Smooth muscle cell (in vitro differentiated cells): ENCODE measurements around the gene C1QTNF3. TPM values are rescaled to one million over a fixed set of nuclear protein-coding genes. Genes with fewer than 3 reads are reported as not detected.

Experiments
- DNase-seq: peaks from one replicate; lab custom pipeline; 2025; ENCODE audit not compliant: unreplicated experiment; lab: John Stamatoyannopoulos, UW
- H2AFZ ChIP-seq: fragments of 200-600 bp; sonication (generic); 2 replicates; pipeline ENCODE4 v1.6.0; 2016; ENCODE audit warnings: antibody characterized with exemption, low read depth, mild to moderate bottlenecking
- H3F3A ChIP-seq: fragments of 200-600 bp; sonication (generic); 2 replicates; pipeline ENCODE4 v1.6.0; 2017; ENCODE audit warnings: antibody characterized with exemption, low read depth
- H3K27ac ChIP-seq: fragments of 200-600 bp; sonication (generic); 2 replicates; pipeline ENCODE4 v1.5.1; 2016; ENCODE audit warnings: low read depth, mild to moderate bottlenecking
- H3K27me3 ChIP-seq: fragments of 200-600 bp; sonication (generic); 2 replicates; pipeline ENCODE4 v1.6.1; 2016; ENCODE audit warnings: low read depth, mild to moderate bottlenecking
- H3K36me3 ChIP-seq: fragments of 200-600 bp; sonication (generic); 2 replicates; pipeline ENCODE4 v1.5.1; 2016; ENCODE audit warnings: low read depth
- H3K4me1 ChIP-seq: fragments of 200-600 bp; sonication (generic); 2 replicates; pipeline ENCODE4 v1.5.1; 2016; ENCODE audit warnings: low read depth
- H3K4me2 ChIP-seq: fragments of 200-600 bp; sonication (generic); 2 replicates; pipeline ENCODE4 v1.6.0; 2016; ENCODE audit warnings: mild to moderate bottlenecking
- H3K4me3 ChIP-seq: fragments of 200-600 bp; sonication (generic); 2 replicates; pipeline ENCODE4 v1.5.1; 2016; ENCODE audit warnings: mild to moderate bottlenecking
- H3K79me2 ChIP-seq: fragments of 200-600 bp; sonication (generic); 2 replicates; pipeline ENCODE4 v1.6.0; 2016; ENCODE audit warnings: low read depth, mild to moderate bottlenecking
- H3K9ac ChIP-seq: fragments of 200-600 bp; sonication (generic); 2 replicates; pipeline ENCODE4 v1.6.0; 2016; ENCODE audit warnings: low read depth
- H3K9me3 ChIP-seq: fragments of 200-600 bp; sonication (generic); replicated peaks from 2 replicates; pipeline ENCODE4 v1.5.1; 2016; ENCODE audit warnings: low read depth
- H4K20me1 ChIP-seq: fragments of 200-600 bp; sonication (generic); 2 replicates; pipeline ENCODE4 v1.6.0; 2016; ENCODE audit warnings: low read depth
- CTCF ChIP-seq: fragments of 200-600 bp; sonication (generic); IDR thresholded peaks from 2 replicates; pipeline ENCODE4 v1.5.1; 2017; ENCODE audit warnings: borderline replicate concordance, mild to moderate bottlenecking, antibody characterized with exemption; ENCODE audit not compliant: insufficient read depth, poor library complexity, severe bottlenecking
- WGBS: methylation state at CpG from one replicate; pipeline ENCODE4 v1.1.7; 2016; ENCODE audit warnings: low lambda C conversion rate; 5-methylcytosine and 5-hydroxymethylcytosine counted together
- polyA plus RNA-seq: library from polyadenylated mRNA; unstranded; fragments of >200 nt; fragmentation: Nextera tagmentation; extraction: Ambion mirVana; gene quantifications from 2 replicates; pipeline ENCODE4 v1.2.1, GENCODE V29; 2016
- total RNA-seq: library from RNA; depleted of rRNA; stranded (reverse); fragments of >200 nt; gene quantifications from 2 replicates; pipeline ENCODE4 v1.2.3, GENCODE V29; 2014

The C1QTNF3 gene
- total and polyA plus RNA-seq, 2 experiments from 2014 or later: 3.7 to 4.8 TPM

GRCh38 chr5:34008802-34009201, 34.2 kb downstream of the C1QTNF3 start:
- 21% methylated on average over 1 of the region's 1 CpG for WGBS
- Histone ChIP-seq H3K9me3 (no peaks in the 10 kb centered on the region), H3K27ac (peak overlapping the region; percentile 66), H3K4me2 (peak overlapping the region; percentile 97), H3K36me3 (no peaks in the 10 kb centered on the region), H3K79me2 (peaks cover 4% of the 10 kb centered on the region), H3K4me3 (peak overlapping the region; percentile 86), H4K20me1 (no peaks in the 10 kb centered on the region), H2AFZ (peak overlapping the region; percentile 97), H3K9ac (peak overlapping the region; percentile 44), H3K4me1 (peaks cover 12% of the 10 kb centered on the region), H3K27me3 (no peaks in the 10 kb centered on the region), H3F3A (peaks cover 16% of the 10 kb centered on the region)
- DNase-seq: no peak
- TF ChIP-seq CTCF: no peak

- peak within 1 kb of the TSS; percentile 86 for H3K4me3 ChIP-seq
- peaks cover 4% of the 10 kb centered on the region for H3K79me2 ChIP-seq
- H3F3A ChIP-seq: peaks cover 16% of the 10 kb centered on the region
- WGBS: under 1% methylated on average over 62 of the region's 76 CpGs
- peaks cover 12% of the 10 kb centered on the region for H3K4me1 ChIP-seq
- no peaks in the 10 kb centered on the region for H4K20me1 ChIP-seq
- no peaks in the 10 kb centered on the region for H3K27me3 ChIP-seq
- H2AFZ ChIP-seq: peak within 1 kb of the TSS; percentile 97
- peak within 1 kb of the TSS; percentile 44 for H3K9ac ChIP-seq
- peak; percentile 78 for DNase-seq
- peak within 1 kb of the TSS; percentile 66 for H3K27ac ChIP-seq
- H3K36me3 ChIP-seq: no peaks in the 10 kb centered on the region
- no peaks in the 10 kb centered on the region for H3K9me3 ChIP-seq
- peak within 1 kb of the TSS; percentile 97 for H3K4me2 ChIP-seq
- no peak for TF ChIP-seq CTCF
Observed at GRCh38 chr5:34007621-34008600, 35.1 kb downstream of the C1QTNF3 start, which contains the start of gene AMACR. Gene AMACR (minus strand): TSS chr5:34008050. CDS start chr5:34008019, 31 bp downstream.

GRCh38 chr5:34007201-34007620, 35.8 kb downstream of the C1QTNF3 start:
- 18% methylated on average over 11 of the region's 11 CpGs for WGBS
- H3K4me1 ChIP-seq: peaks cover 12% of the 10 kb centered on the region

More at GRCh38 chr5:34007201-34007620, 35.8 kb downstream of the C1QTNF3 start:
- DNase-seq: no peak
- Histone ChIP-seq H3F3A (peaks cover 16% of the 10 kb centered on the region), H3K79me2 (peaks cover 4% of the 10 kb centered on the region), H3K27me3 (no peaks in the 10 kb centered on the region), H2AFZ (peak overlapping the region; percentile 88), H3K9ac (peak overlapping the region; percentile 43), H4K20me1 (no peaks in the 10 kb centered on the region), H3K9me3 (no peaks in the 10 kb centered on the region), H3K4me2 (peak overlapping the region; percentile 97), H3K36me3 (no peaks in the 10 kb centered on the region), H3K27ac (peak overlapping the region; percentile 66), H3K4me3 (peak overlapping the region; percentile 86)
- TF ChIP-seq CTCF: no peak
